Measurements from ENCODE around the gene LIF.

The LIF gene

GRCh38 chr22:30249049-30250038 is 2.8 kb upstream of the LIF start (continued):
- TF ChIP-seq ARNTL (CRISPR knock-in tag; IDR thresholded peaks at IDR 0.05; ENCODE audit: borderline replicate concordance, low read depth), result no peak
- TF ChIP-seq ZFP30 (CRISPR knock-in tag; IDR thresholded peaks at IDR 0.05), result no peak

GRCh38 chr22:30248484-30248883 is 1.9 kb upstream of the LIF start:
- TF ChIP-seq GLIS3 (CRISPR knock-in tag; IDR thresholded peaks at IDR 0.05), result no peak
- TF ChIP-seq ZNF70 (CRISPR knock-in tag; IDR thresholded peaks at IDR 0.05), result no peak
- no peak for TF ChIP-seq ZC3H10 (CRISPR knock-in tag; IDR thresholded peaks at IDR 0.05)
- ATAC-seq, result no peak

- no peak for ATAC-seq
- TF ChIP-seq ZFP30 (CRISPR knock-in tag; IDR thresholded peaks at IDR 0.05), result no peak
- no peak for TF ChIP-seq RARB (CRISPR knock-in tag; IDR thresholded peaks at IDR 0.05)
- no peak for TF ChIP-seq TCF4 (CRISPR knock-in tag; IDR thresholded peaks at IDR 0.05; ENCODE audit: borderline replicate concordance)
- TF ChIP-seq OSR1 (CRISPR knock-in tag; IDR thresholded peaks at IDR 0.05), result no peak
- no peak for TF ChIP-seq ZNF70 (CRISPR knock-in tag; IDR thresholded peaks at IDR 0.05)
- TF ChIP-seq PPARA (CRISPR knock-in tag; IDR thresholded peaks at IDR 0.05; ENCODE audit: borderline replicate concordance), result no peak
Observed at GRCh38 chr22:30247974-30248373, 1.4 kb upstream of the LIF start.

- ATAC-seq, result no peak
- TF ChIP-seq ZNF70 (CRISPR knock-in tag; IDR thresholded peaks at IDR 0.05) (no peak), TCF4 (CRISPR knock-in tag; IDR thresholded peaks at IDR 0.05; ENCODE audit: borderline replicate concordance) (no peak), ZFP3 (CRISPR knock-in tag; IDR thresholded peaks at IDR 0.05) (no peak), ARNTL (CRISPR knock-in tag; IDR thresholded peaks at IDR 0.05; ENCODE audit: borderline replicate concordance, low read depth) (no peak)
Observed at GRCh38 chr22:30247561-30247960, 1.0 kb upstream of the LIF start.

- no peak; the same call in 2 of the 3 replicates for ATAC-seq
- TF ChIP-seq BACH2 (CRISPR knock-in tag; IDR thresholded peaks at IDR 0.05; ENCODE audit: borderline replicate concordance) (no peak), ZNF565 (CRISPR knock-in tag; conservative IDR thresholded peaks at IDR 0.05; ENCODE audit: low read depth) (no peak), RARB (CRISPR knock-in tag; IDR thresholded peaks at IDR 0.05) (no peak), ISL1 (CRISPR knock-in tag; IDR thresholded peaks at IDR 0.05) (no peak), PPARA (CRISPR knock-in tag; IDR thresholded peaks at IDR 0.05; ENCODE audit: borderline replicate concordance) (no peak), ZFP30 (CRISPR knock-in tag; IDR thresholded peaks at IDR 0.05) (no peak), CSRNP3 (CRISPR knock-in tag; IDR thresholded peaks at IDR 0.05) (no peak), ZC3H10 (CRISPR knock-in tag; IDR thresholded peaks at IDR 0.05) (no peak), TSHZ2 (CRISPR knock-in tag; IDR thresholded peaks at IDR 0.05) (no peak), ARNTL (CRISPR knock-in tag; IDR thresholded peaks at IDR 0.05; ENCODE audit: borderline replicate concordance, low read depth) (no peak), POU6F1 (CRISPR knock-in tag; IDR thresholded peaks at IDR 0.05; ENCODE audit: borderline replicate concordance, low read depth) (no peak), TCF4 (CRISPR knock-in tag; IDR thresholded peaks at IDR 0.05; ENCODE audit: borderline replicate concordance) (no peak), GLIS3 (CRISPR knock-in tag; IDR thresholded peaks at IDR 0.05) (no peak), ZNF8 (CRISPR knock-in tag; IDR thresholded peaks at IDR 0.05) (no peak), ZFP3 (CRISPR knock-in tag; IDR thresholded peaks at IDR 0.05) (no peak), SNAI2 (CRISPR knock-in tag; IDR thresholded peaks at IDR 0.05) (no peak), TOX (CRISPR knock-in tag; IDR thresholded peaks at IDR 0.05; ENCODE audit: borderline replicate concordance) (no peak), ESRRG (CRISPR knock-in tag; IDR thresholded peaks at IDR 0.05) (no peak), PATZ1 (CRISPR knock-in tag; IDR thresholded peaks at IDR 0.05; ENCODE audit: borderline replicate concordance) (no peak)
Observed at GRCh38 chr22:30246814-30247376, 336 bp upstream of the LIF start.

All from SK-N-SH treated with all-trans-retinoic acid at 6 μM for 48 hours (cell line).